Neural cell (in vitro differentiated cells): ENCODE data around the gene PCYT1B. TPM values are rescaled to one million over a fixed set of nuclear protein-coding genes. Genes with fewer than 3 reads are reported as not detected.

Experiments
- H2AFZ ChIP-seq: fragments of 200-600, 300-800 bp; sonication (generic), shearing (Covaris generic); 2 replicates; pipeline ENCODE4 v1.6.0; 2014; ENCODE audit warnings: low read depth, mild to moderate bottlenecking, antibody characterized with exemption, low read length, moderate library complexity
- H3F3A ChIP-seq: fragments of 200-600 bp; shearing (Covaris generic); 2 replicates; pipeline ENCODE4 v1.6.1; 2016; ENCODE audit warnings: mild to moderate bottlenecking, moderate library complexity, mixed read lengths, antibody characterized with exemption, low read length; ENCODE audit not compliant: insufficient read depth, poor library complexity, severe bottlenecking
- H3K27ac ChIP-seq: fragments of 200-600, 300-800 bp; sonication (generic), shearing (Covaris generic); 2 replicates; pipeline ENCODE4 v1.5.1; 2014; ENCODE audit warnings: mild to moderate bottlenecking, low read length, moderate library complexity
- H3K27me3 ChIP-seq: fragments of 300-800, 200-600 bp; sonication (generic), shearing (Covaris generic); 2 replicates; pipeline ENCODE4 v1.6.0; 2014; ENCODE audit warnings: mild to moderate bottlenecking, low read depth, low read length, moderate library complexity; ENCODE audit not compliant: insufficient read depth
- H3K36me3 ChIP-seq: fragments of 300-800, 200-600 bp; sonication (generic), shearing (Covaris generic); 2 replicates; pipeline ENCODE4 v1.5.1; 2014; ENCODE audit warnings: mild to moderate bottlenecking, antibody characterized with exemption, low read length, moderate library complexity; ENCODE audit not compliant: insufficient read depth
- H3K4me2 ChIP-seq: fragments of 300-800, 200-600 bp; sonication (generic), shearing (Covaris generic); 2 replicates; pipeline ENCODE4 v1.6.0; 2014; ENCODE audit warnings: mild to moderate bottlenecking, low read length
- H3K4me3 ChIP-seq: fragments of 300-800, 200-600 bp; sonication (generic), shearing (Covaris generic); 2 replicates; pipeline ENCODE4 v1.5.1; 2014; ENCODE audit warnings: mild to moderate bottlenecking, low read length, moderate library complexity
- H3K79me2 ChIP-seq: fragments of 200-600 bp; shearing (Covaris generic); replicated peaks from 2 replicates; pipeline ENCODE4 v1.6.0; 2014; ENCODE audit warnings: mild to moderate bottlenecking, low read length, moderate library complexity; ENCODE audit not compliant: insufficient read depth
- H3K9ac ChIP-seq: fragments of 300-800, 200-600 bp; sonication (generic), shearing (Covaris generic); 2 replicates; pipeline ENCODE4 v1.6.1; 2016; ENCODE audit warnings: mild to moderate bottlenecking, low read length, mixed read lengths
- H3K9me2 ChIP-seq: fragments of 200-600 bp; shearing (Covaris generic); 2 replicates; pipeline ENCODE4 v1.6.1; 2016; ENCODE audit warnings: mild to moderate bottlenecking, low read length, mixed read lengths; ENCODE audit not compliant: insufficient read depth
- H3K9me3 ChIP-seq: fragments of 200-600, 300-800 bp; sonication (generic), shearing (Covaris generic); 2 replicates; pipeline ENCODE4 v1.6.1; 2016; ENCODE audit warnings: mild to moderate bottlenecking, mixed run types, low read length, moderate library complexity, mixed read lengths
- H4K20me1 ChIP-seq: fragments of 200-600 bp; shearing (Covaris generic); 2 replicates; pipeline ENCODE4 v1.6.1; 2016; ENCODE audit warnings: mild to moderate bottlenecking, mixed run types; ENCODE audit not compliant: insufficient read depth
- EP300 ChIP-seq: fragments of 450-650 bp; conservative IDR thresholded peaks from 2 replicates; pipeline ENCODE4 v1.6.1; 2014; ENCODE audit warnings: antibody characterized with exemption, mild to moderate bottlenecking, moderate library complexity; ENCODE audit not compliant: poor library complexity, severe bottlenecking
- EZH2 ChIP-seq: fragments of 200-600, 300-800 bp; shearing (Covaris generic), sonication (generic); IDR thresholded peaks from 2 replicates; pipeline ENCODE4 v1.6.1; 2014; ENCODE audit warnings: antibody characterized with exemption, low read length, borderline replicate concordance, mild to moderate bottlenecking; ENCODE audit not compliant: insufficient read depth, poor library complexity, severe bottlenecking
- MXI1 ChIP-seq: fragments of 450-650 bp; conservative IDR thresholded peaks from 2 replicates; pipeline ENCODE4 v1.6.1; 2014; ENCODE audit warnings: antibody characterized with exemption, mild to moderate bottlenecking; ENCODE audit not compliant: poor library complexity, severe bottlenecking
- POLR2AphosphoS5 ChIP-seq: IDR thresholded peaks from 2 replicates; pipeline ENCODE4 v1.6.1; 2012
- RAD21 ChIP-seq: fragments of 450-650 bp; conservative IDR thresholded peaks from 2 replicates; pipeline ENCODE4 v1.6.1; 2014; ENCODE audit warnings: antibody characterized with exemption, mild to moderate bottlenecking, moderate library complexity
- SMC3 ChIP-seq: fragments of 450-650 bp; conservative IDR thresholded peaks from 2 replicates; pipeline ENCODE4 v1.6.1; 2014; ENCODE audit warnings: antibody characterized with exemption, mild to moderate bottlenecking, moderate library complexity; ENCODE audit not compliant: poor library complexity
- TAF1 ChIP-seq: IDR thresholded peaks from 2 replicates; pipeline ENCODE4 v1.6.1; 2012; ENCODE audit warnings: low read depth
- polyA plus RNA-seq: library from polyadenylated mRNA; depleted of rRNA; stranded (reverse); fragments of >200 nt; gene quantifications from 2 replicates; pipeline ENCODE4 v1.2.3, GENCODE V29; 2014
- TF ChIP-seq, protein P1 (sequence below): fragments of 450-650 bp; IDR thresholded peaks from 2 replicates; pipeline ENCODE4 v1.5.1; 2014; ENCODE audit warnings: antibody characterized with exemption, mild to moderate bottlenecking, moderate library complexity; ENCODE audit not compliant: poor library complexity, severe bottlenecking
- TF ChIP-seq, protein P2 (sequence below): IDR thresholded peaks from 2 replicates; pipeline ENCODE4 v1.6.1; 2012; ENCODE audit warnings: borderline replicate concordance

PCYT1B gene
- polyA plus RNA-seq, 1 donor from 2014 or later: 10.6 TPM

DNA sequence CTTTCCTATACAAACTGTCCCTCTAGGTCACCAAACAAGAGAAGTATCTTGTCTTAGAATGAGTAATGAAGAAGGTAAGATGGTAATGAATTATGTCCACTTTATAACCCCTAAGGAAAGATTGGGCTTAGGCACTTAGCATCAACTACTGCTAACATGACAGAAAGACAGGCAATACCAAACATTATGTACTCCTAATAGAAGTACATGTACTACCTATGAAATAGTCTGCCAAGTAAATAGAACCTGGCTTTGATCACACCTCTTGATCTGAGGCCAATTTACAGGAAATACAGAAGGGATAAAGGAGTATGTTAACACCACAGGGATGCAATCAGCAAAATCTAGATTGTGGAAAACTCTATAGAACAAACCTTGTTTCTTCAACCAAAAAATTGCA, 14.1 kb upstream of the PCYT1B start:
- Histone ChIP-seq H3K27ac (no peak overlapping the region), H3K27me3 (no peaks in the 10 kb centered on the region), H4K20me1 (no peaks in the 10 kb centered on the region), H3K9me2 (no peaks in the 10 kb centered on the region), H3K4me2 (no peak overlapping the region), H3K4me3 (no peak overlapping the region), H3K36me3 (no peaks in the 10 kb centered on the region), H3K9ac (no peak overlapping the region), H2AFZ (no peak overlapping the region), H3K79me2 (no peaks in the 10 kb centered on the region), H3F3A (no peaks in the 10 kb centered on the region), H3K9me3 (no peaks in the 10 kb centered on the region)
- TF ChIP-seq, protein P1, sequence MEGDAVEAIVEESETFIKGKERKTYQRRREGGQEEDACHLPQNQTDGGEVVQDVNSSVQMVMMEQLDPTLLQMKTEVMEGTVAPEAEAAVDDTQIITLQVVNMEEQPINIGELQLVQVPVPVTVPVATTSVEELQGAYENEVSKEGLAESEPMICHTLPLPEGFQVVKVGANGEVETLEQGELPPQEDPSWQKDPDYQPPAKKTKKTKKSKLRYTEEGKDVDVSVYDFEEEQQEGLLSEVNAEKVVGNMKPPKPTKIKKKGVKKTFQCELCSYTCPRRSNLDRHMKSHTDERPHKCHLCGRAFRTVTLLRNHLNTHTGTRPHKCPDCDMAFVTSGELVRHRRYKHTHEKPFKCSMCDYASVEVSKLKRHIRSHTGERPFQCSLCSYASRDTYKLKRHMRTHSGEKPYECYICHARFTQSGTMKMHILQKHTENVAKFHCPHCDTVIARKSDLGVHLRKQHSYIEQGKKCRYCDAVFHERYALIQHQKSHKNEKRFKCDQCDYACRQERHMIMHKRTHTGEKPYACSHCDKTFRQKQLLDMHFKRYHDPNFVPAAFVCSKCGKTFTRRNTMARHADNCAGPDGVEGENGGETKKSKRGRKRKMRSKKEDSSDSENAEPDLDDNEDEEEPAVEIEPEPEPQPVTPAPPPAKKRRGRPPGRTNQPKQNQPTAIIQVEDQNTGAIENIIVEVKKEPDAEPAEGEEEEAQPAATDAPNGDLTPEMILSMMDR: no peak
- TF ChIP-seq EP300 (no peak), MXI1 (no peak), SMC3 (no peak), TAF1 (no peak), EZH2 (no peak), RAD21 (no peak), POLR2AphosphoS5 (no peak)
- TF ChIP-seq, protein P2, sequence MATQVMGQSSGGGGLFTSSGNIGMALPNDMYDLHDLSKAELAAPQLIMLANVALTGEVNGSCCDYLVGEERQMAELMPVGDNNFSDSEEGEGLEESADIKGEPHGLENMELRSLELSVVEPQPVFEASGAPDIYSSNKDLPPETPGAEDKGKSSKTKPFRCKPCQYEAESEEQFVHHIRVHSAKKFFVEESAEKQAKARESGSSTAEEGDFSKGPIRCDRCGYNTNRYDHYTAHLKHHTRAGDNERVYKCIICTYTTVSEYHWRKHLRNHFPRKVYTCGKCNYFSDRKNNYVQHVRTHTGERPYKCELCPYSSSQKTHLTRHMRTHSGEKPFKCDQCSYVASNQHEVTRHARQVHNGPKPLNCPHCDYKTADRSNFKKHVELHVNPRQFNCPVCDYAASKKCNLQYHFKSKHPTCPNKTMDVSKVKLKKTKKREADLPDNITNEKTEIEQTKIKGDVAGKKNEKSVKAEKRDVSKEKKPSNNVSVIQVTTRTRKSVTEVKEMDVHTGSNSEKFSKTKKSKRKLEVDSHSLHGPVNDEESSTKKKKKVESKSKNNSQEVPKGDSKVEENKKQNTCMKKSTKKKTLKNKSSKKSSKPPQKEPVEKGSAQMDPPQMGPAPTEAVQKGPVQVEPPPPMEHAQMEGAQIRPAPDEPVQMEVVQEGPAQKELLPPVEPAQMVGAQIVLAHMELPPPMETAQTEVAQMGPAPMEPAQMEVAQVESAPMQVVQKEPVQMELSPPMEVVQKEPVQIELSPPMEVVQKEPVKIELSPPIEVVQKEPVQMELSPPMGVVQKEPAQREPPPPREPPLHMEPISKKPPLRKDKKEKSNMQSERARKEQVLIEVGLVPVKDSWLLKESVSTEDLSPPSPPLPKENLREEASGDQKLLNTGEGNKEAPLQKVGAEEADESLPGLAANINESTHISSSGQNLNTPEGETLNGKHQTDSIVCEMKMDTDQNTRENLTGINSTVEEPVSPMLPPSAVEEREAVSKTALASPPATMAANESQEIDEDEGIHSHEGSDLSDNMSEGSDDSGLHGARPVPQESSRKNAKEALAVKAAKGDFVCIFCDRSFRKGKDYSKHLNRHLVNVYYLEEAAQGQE: no peak

DNA sequence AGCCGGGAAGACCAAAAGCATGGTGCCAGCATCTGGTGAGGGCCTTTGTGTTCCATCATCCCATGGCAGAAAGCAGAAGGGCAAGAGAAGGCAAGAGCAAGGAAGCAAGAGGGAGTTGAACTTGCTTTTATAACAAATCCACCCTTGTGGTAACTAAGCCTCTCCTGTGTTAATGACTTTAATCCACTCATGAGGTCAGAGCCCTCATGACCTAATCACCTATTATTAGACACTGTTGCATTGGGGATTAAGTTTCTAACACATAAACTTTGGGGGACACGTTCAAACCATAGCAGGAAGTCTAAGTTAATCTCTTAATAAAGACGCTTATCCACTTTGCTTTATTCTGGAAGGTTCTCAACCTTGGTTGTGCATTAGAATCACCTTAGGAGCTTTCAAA, 12.5 kb upstream of the PCYT1B start:
- no peak overlapping the region for H3K9ac ChIP-seq
- H3K27me3 ChIP-seq: no peaks in the 10 kb centered on the region
- H2AFZ ChIP-seq: no peak overlapping the region
- H3F3A ChIP-seq: no peaks in the 10 kb centered on the region
- H3K4me3 ChIP-seq: no peak overlapping the region
- no peak overlapping the region for H3K27ac ChIP-seq
- H3K36me3 ChIP-seq: no peaks in the 10 kb centered on the region
- H3K4me2 ChIP-seq: no peak overlapping the region
- H3K9me2 ChIP-seq: no peaks in the 10 kb centered on the region
- TF ChIP-seq TAF1: no peak
- TF ChIP-seq EP300: no peak
- no peak for TF ChIP-seq RAD21
- no peak for TF ChIP-seq EZH2
- no peak for TF ChIP-seq POLR2AphosphoS5
- TF ChIP-seq, protein P2: no peak
- H3K9me3 ChIP-seq: no peaks in the 10 kb centered on the region
- H4K20me1 ChIP-seq: no peaks in the 10 kb centered on the region
- no peaks in the 10 kb centered on the region for H3K79me2 ChIP-seq
